T-helper 1 cell (primary cell): ENCODE measurements around the gene STRA6.

Experiments used
- DNase-seq, 5 donors: peaks; one replicate each; pipeline ENCODE4 v3.0.0-alpha.2; 2012 to 2020

Gene STRA6

DNA sequence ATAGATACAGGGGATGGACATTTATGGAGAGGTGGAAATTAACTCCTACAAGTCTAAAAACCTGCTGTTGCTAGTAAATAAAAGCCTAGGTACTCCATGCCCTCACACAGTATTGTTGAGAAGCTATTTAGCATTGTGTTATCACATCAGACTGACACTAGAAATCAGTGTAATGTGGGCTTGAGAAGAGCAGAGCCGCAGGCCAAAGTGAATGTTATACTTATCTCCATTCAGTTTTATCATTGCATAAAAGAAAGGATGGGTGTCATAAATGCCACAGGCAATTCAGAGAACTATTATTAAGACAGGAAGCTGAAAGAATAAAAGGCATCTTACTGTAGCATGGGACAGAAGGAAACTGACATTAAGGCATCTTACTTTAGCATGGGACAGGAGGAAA is 42.8 kb downstream of the STRA6 start:
- no peak for DNase-seq

DNA sequence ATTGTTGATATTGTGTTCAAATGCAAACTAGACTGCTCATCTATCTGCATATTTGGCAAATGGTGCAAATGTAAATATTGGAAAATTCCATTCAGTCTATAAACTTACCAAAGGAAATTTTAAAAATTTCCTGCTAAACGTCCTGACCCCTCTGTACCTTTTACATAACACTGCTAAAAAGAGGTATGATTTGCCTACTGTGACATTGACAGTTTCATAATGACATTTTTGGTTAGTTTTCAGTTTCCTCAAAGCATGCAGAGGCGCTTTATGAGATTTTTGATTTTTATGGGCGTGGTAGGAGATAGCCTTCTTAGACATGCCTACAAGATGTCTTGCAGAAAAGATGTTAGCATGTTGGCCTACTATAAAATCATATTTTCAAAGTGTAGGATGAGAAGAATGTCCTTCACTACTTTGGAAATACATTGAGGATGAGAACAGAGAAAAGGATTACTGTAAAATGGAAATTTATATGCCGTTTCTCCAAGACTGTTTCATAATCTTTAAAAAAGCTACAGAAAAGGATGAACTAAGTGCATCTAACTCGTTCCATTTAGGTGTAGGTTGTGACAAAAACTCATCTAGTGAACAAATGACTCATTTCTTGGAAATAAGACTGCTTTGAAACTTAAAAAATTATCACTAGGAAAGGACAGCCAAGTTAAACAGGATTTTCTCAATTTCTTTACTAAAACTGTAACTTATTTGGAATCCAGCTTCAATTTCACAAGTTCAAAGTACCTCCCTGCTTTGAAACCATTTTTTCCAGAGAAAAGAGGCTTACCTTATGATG is 43.5 kb downstream of the STRA6 start:
- peak in 1 of 5 donors; percentile 52 for DNase-seq

DNA sequence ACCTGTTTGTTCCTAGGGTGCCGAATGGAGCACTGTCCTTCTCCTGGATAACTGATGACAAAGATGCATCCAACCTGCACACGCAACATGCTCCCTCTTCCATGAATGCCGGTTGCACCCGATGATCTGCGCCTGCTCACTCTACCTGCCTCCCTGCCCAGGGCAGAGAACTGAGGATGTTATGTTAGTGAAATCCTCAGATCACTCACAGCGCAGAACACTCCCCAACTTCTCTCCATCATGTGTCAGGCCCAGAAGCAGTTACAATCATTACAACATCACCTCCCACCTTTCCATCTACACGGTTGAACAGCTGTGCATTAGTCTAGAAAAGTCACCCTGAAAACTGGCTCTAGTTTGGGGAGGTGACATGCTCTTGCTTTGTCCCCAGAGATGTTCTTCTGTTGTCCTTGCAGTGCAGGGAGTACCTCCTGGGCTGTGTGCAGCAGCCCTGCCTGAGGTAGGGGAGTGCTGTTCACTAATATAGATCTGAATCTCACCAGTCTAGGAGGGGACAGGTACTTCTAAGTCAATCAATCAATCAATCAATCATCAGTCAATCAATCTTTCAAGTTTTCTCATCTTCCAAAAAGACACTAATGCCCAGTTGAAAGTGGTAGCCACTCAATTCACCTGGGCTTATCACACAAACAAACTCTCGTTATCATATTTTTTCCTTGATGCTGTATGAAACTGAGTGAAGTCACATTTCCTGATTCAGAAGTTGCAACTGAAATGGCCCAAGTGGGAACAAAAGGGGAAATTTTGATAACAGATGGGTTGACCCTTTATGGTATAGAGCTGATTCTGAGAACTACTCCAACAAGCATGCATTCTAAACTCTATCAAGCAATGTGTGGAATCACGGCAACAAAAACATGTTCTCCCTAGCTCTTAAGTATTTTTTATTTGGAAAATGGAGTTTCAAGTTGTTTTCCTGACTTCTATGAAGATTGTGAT is 44.4 kb downstream of the STRA6 start:
- no peak for DNase-seq

DNA sequence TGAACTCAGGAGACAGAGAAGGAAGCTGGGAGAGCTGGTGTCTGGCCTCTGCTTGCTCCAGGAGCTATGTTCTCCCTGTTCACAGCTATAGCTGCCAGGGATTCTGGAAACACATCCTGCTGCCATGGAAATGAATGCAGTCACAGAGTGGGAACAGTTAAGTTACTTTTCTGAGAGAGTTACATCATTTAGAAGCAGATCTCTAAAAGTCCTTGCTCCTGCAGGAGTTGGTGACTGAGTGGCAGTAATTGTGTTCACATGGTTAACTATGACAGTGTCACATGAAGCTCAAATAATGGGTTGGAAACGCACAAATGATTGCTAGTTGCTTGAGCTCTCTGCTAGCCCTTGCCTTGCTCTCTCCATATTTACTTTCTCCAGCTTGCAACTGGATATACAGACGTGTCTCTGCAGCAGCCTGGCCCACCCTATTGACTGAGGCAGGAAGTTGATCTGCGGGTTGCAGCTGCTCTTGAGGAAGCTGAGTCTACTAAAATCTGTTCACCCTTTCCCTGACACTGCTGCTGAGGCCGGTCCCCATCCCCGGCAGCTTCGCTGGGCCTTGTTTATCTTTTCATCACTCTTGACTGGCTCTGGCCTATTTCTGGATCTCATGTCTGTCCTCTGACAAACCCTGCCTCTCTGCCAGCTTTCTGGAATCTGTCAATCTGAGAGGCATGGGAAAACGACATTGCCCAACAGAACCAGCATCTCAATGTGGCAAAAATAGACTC is 45.7 kb downstream of the STRA6 start:
- DNase-seq, result peak in 1 of 5 donors; percentile 27

DNA sequence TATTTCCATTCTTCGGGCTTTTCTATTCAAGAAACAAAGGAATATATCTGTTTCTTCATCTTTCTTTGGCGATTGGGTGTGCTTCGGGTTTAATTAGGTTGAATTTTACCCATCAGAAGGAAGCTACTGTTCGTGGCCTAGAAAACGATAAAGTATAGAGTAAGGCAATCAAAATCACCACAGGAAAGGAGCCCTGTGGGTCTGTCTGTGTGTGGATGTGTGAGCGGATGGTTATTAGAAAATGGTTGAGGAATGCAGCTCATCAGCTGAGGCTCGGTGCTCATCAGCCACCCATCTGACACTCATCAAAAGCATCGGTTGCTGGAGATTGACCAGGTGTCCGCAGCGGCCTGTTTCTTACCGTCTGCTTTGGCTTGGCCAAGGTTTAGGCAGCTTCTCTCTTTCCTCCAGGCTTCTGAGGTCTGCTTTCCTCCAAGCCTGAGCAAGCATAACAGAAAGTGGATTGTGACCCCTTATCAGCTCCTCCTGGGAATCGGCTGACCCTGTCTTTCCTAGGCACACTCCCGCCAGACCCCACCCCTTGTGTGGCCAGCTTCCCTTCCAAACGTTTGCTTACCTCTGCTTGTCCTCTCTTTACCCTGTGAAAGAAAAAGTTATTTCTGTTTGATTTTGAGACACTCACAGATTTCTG is 46.7 kb downstream of the STRA6 start:
- DNase-seq, result no peak

DNA sequence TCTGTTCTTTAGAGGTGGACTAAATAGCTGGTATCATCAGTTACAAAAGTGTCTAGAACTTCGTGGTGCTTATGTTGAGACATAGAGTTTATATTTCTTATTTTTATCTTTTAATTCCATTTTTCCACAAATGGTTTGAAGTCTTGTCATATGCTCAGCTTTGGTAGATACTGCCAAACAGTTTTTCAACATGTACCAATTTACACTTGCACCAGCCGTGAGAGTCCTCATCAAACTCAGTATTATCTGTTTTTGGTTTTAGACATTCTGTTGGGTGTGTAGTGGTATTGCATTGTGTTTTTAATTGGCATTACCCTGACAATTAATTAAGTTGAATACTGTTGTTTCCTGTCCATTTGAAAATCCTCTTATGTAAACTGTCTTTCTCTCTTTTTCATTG is 55.5 kb downstream of the STRA6 start:
- no peak for DNase-seq

DNA sequence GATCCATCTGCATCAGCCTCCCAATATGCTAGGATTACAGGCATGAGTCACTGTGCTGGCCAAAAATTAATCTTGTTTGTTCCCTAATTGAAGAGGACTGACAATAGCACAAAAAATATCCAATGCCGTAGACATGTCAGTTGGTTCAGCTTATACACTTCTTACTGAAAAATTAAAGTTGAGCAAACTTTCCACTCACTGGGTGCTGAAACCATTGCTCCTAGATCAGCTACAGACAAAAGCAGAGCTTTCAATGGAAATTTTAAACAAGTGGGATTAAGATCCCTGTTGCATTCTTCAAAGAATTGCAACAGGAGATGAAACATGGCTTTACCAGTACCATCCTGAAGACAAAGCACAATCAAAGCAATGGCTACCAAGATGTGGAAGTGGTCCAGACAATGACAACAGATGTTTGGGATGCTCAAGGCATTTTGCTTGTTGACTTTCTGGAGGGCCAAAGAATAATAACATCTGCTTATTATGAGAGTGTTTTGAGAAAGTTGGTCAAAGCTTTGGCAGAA is 56.2 kb downstream of the STRA6 start:
- DNase-seq, result no peak

DNA sequence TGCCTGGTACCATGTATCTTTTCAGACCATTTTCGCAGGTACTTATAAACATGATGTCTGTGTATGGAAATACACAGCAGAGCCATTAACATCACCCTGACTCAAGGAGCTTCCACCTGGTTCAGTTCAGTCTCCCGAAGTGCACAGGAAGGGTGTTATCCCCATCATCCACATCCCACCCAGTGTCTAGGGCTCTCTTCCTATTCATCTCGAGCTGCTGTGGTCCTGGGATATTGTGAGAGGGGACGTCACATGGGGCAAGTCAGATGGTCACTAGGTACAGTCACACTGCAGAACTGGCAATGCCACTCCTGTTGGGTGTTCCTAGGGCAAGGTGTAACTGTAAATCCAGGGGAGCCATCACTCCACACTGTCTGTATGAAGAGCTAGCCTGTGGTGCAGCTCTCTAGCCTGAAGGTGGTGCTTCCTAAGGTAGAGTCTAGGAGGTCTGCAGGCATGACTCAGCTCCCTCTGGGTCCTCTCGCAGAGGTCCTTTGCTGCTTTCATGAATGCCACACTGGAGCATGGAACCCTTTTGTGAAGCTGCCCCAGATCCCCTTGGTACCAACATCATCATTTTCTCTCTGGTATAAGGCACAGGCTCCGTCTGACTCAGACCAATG is 58.3 kb downstream of the STRA6 start:
- DNase-seq, result no peak

DNA sequence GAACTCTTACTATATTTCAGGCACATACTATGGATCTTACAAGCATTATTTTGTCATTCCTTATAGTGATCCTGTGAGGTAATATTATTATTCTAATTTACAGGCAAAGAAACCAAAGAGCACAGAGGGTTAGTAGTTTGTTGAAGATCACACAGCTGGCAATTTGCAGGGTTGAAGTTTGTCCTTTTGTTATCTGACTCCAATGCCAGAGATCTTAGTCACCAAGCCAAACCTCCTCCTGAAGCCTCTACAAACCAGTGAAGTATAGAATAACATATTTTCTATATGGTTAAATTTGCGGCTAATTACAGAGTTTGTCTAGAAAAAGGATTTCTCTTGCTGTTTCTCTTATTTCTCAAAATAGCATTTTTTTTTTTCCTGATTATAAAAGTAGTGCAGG is 61.0 kb downstream of the STRA6 start:
- DNase-seq, result no peak

DNA sequence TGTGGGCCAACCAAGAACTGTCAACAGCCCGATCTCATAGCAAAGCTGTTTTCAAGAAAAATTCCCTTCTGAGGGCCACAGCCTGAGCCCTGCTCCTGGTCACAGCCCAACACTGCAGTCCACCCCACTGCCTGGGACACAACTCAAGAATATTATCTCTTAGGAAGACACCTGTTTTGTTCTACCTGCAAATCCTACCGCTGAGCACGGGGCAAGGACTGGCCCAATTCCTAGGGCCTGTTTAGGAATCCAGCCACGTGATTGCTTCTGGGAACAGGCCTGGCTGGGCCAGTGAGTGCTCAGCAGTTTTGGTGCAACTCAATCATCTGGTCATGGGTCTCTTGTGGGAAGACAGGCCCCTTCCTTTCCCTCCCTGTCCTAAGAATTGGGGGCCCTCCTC is 63.9 kb downstream of the STRA6 start:
- DNase-seq, result no peak

DNA sequence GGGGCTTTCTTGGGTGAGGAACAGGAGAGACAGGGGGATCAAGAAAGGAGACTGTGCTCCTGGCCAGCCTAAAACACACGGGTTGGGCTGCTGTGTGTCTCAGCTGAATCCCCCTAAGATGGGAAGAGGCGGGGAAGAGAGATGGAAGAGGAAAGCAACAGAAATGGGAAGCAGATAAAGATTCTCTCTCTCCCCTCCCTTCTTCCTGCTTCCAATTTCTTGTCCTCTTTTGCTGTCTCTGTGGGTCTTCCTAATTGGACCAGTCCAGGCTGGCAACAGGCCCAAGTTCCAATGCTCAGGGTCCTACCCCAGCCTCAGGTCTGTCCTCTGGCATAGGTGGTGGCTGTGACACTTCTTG is 65.1 kb downstream of the STRA6 start:
- DNase-seq, result no peak

DNA sequence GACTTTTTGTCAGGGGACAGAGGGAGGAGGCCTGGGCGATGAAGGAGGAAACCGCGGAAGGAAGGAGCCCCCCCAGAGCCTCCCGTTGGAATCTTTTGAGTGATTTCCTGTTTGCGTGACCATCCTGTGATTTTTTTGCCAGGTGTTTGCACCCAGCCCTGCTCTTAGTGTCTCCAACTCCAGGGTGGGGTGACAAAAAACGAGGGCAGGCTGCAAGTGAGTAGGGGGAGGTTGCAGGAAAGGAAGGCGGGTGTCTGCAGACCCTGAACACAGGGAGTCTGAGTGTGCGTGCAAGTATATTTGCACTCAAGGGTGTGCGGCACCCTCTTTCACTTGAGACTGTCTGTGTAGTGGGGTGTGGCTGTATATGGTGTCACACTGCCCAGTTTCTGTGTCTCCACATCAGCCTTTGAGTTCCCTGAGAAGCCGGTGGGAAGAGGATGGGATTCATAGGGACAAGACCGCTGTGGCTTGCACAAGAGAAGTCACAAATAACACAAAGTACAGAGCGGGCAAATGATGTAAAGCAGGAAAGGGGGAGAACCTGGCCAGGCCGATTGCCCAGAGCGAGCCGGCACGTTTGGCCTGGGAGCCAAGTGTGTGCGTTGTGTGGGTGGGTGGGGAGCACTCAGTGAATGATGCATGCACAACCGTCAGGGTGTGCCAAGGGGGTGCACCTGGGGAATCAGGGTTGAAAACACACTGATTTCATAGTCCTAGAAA is 65.6 kb downstream of the STRA6 start:
- no peak for DNase-seq

DNA sequence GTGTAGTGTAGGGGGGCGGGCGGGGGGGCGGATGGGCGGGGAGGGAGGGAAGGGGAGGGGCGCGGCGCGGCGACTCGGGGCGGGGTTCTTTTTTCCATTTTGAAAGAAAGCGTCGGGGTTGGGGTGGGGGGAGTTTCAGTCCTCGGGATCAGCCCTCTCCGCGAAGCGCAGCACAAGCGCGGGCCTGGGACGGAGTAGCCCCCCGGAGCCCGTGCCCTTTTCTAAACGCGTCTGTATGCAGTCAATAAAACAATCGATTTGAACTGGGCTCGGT is 66.1 kb downstream of the STRA6 start:
- no peak for DNase-seq

DNA sequence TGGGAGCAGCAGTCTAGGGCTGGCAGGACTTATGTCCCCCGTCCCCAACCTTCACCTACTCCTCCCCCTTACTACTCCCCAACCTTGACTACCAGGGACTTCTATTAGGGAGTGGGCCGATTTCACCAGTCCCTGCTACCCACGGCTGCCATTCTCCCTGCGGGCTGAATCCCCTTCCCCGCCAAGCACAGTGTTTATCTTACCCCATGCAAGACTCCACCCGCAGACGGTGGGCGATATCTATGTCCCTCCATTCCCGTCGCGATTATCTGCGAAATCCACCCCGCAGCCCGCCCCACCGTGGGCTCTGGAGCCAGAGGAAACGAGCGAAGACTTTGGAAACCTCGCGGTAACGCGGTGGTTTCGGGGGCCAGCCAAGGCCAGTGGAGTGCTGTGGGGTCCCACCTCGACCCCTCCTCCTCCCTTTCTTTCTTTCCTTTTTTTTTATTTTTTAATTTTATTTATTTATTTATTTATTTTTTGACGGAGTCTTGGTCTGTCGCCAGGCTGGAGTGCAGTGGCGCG is 67.5 kb downstream of the STRA6 start:
- DNase-seq, result no peak

DNA sequence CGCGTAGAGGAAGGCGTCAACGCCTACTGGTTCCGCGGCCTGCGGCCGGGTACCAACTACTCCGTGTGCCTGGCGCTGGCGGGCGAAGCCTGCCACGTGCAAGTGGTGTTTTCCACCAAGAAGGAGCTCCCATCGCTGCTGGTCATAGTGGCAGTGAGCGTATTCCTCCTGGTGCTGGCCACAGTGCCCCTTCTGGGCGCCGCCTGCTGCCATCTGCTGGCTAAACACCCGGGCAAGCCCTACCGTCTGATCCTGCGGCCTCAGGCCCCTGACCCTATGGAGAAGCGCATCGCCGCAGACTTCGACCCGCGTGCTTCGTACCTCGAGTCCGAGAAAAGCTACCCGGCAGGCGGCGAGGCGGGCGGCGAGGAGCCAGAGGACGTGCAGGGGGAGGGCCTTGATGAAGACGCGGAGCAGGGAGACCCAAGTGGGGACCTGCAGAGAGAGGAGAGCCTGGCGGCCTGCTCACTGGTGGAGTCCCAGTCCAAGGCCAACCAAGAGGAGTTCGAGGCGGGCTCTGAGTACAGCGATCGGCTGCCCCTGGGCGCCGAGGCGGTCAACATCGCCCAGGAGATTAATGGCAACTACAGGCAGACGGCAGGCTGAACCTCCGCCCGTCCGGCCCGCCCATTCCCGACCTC is 68.1 kb downstream of the STRA6 start:
- DNase-seq, result no peak

DNA sequence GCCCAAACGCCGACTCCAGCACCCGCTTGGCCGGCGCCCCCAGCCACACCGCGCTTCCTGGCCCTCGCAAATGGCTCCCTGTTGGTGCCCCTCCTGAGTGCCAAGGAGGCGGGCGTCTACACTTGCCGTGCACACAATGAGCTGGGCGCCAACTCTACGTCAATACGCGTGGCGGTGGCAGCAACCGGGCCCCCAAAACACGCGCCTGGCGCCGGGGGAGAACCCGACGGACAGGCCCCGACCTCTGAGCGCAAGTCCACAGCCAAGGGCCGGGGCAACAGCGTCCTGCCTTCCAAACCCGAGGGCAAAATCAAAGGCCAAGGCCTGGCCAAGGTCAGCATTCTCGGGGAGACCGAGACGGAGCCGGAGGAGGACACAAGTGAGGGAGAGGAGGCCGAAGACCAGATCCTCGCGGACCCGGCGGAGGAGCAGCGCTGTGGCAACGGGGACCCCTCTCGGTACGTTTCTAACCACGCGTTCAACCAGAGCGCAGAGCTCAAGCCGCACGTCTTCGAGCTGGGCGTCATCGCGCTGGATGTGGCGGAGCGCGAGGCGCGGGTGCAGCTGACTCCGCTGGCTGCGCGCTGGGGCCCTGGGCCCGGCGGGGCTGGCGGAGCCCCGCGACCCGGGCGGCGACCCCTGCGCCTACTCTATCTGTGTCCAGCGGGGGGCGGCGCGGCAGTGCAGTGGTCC is 68.7 kb downstream of the STRA6 start:
- no peak for DNase-seq

DNA sequence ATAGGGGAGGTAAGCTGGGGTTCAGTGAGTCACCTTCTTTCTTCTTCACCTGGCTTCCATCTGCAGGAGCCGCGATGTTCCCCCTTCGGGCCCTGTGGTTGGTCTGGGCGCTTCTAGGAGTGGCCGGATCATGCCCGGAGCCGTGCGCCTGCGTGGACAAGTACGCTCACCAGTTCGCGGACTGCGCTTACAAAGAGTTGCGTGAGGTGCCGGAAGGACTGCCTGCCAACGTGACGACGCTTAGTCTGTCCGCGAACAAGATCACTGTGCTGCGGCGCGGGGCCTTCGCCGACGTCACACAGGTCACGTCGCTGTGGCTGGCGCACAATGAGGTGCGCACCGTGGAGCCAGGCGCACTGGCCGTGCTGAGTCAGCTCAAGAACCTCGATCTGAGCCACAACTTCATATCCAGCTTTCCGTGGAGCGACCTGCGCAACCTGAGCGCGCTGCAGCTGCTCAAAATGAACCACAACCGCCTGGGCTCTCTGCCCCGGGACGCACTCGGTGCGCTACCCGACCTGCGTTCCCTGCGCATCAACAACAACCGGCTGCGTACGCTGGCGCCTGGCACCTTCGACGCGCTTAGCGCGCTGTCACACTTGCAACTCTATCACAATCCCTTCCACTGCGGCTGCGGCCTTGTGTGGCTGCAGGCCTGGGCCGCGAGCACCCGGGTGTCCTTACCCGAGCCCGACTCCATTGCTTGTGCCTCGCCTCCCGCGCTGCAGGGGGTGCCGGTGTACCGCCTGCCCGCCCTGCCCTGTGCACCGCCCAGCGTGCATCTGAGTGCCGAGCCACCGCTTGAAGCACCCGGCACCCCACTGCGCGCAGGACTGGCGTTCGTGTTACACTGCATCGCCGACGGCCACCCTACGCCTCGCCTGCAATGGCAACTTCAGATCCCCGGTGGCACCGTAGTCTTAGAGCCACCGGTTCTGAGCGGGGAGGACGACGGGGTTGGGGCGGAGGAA is 69.6 kb downstream of the STRA6 start:
- DNase-seq, result peak in 1 of 5 donors; percentile 39

DNA sequence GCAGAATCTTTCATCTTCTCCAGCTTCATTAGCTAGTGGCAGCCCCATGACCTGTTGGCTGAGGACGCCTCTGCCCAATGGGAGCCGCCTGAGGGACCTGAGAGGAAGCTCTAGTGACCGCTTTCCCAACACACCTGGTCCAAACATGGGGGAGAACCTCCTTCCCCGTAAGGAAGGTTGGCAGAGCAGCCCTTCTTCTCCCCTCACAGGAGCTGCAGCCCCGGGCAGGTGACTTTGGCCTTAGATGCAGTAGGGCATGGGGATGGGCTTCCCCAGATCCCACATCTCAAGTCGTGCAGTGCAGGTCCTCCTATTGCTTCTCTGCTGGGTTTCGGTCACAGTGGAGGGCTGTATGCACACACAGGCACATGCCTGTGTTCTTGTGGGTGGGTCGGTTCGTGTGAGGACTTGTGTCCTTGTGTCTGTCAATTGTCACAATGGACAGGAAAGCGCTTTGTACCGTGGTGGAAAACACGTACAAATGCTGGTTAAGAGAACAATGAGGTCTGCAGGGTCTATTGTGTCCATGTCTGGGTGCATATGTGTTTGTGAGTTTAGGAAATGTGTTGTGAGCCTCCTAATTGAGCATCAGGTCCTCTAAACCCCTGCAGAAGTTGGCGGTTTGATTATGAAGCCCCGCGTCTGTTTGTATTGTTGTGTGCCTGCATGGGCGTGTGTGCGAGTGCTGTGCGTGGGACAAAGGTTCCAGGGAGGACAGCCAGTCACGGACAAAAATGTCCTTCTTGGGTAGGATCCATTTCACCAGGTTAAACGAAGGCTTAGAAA is 70.8 kb downstream of the STRA6 start:
- no peak for DNase-seq
